Osteoblast (primary cell): Measurements from ENCODE around the gene GPR78. TPM values are rescaled to one million over a fixed set of nuclear protein-coding genes. Genes with fewer than 3 reads are reported as not detected.

Experiments
- DNase-seq: peaks from one replicate; pipeline ENCODE4 v3.0.0; 2011; ENCODE audit warnings: low spot score, mixed read lengths; ENCODE audit not compliant: insufficient read length; ENCODE audit errors: missing footprints
- H2AFZ ChIP-seq: 2 replicates; pipeline ENCODE4 v1.6.0; 2011; ENCODE audit warnings: mild to moderate bottlenecking, low read length
- H3K27ac ChIP-seq: 2 replicates; pipeline ENCODE4 v1.5.1; 2011; ENCODE audit warnings: mild to moderate bottlenecking, low read depth, low read length, moderate library complexity
- H3K27me3 ChIP-seq: 2 replicates; pipeline ENCODE4 v1.6.0; 2012; ENCODE audit warnings: mild to moderate bottlenecking, control low read depth, inconsistent platforms, low read length, moderate library complexity; ENCODE audit not compliant: insufficient read depth
- H3K36me3 ChIP-seq: 2 replicates; pipeline ENCODE4 v1.5.1; 2011; ENCODE audit warnings: mild to moderate bottlenecking, low read length, control low read depth, moderate library complexity; ENCODE audit not compliant: insufficient read depth
- H3K4me1 ChIP-seq: 2 replicates; pipeline ENCODE4 v1.5.1; 2011; ENCODE audit warnings: mild to moderate bottlenecking, low read length, control low read depth, moderate library complexity; ENCODE audit not compliant: insufficient read depth
- H3K4me2 ChIP-seq: 2 replicates; pipeline ENCODE4 v1.6.0; 2011; ENCODE audit warnings: mild to moderate bottlenecking, low read length; ENCODE audit not compliant: insufficient read depth
- H3K4me3 ChIP-seq: fragments of 200-600 bp; sonication (generic); 3 replicates; pipeline ENCODE4 v1.5.1; 2012; ENCODE audit warnings: mild to moderate bottlenecking, low read length, inconsistent platforms; ENCODE audit not compliant: insufficient read depth
- H3K79me2 ChIP-seq: 2 replicates; pipeline ENCODE4 v1.6.0; 2012; ENCODE audit warnings: mild to moderate bottlenecking, low read length, control low read depth, inconsistent platforms; ENCODE audit not compliant: insufficient read depth
- H3K9me3 ChIP-seq: 2 replicates; pipeline ENCODE4 v1.5.1; 2011; ENCODE audit warnings: low read depth, low read length, control low read depth
- H4K20me1 ChIP-seq: 2 replicates; pipeline ENCODE4 v1.6.0; 2012; ENCODE audit warnings: mild to moderate bottlenecking, low read length, control low read depth; ENCODE audit not compliant: insufficient read depth
- total RNA-seq: library from RNA; depleted of rRNA; stranded (reverse); fragments of >200 nt; gene quantifications from 2 replicates; pipeline ENCODE4 v1.2.3, GENCODE V29; 2012
- TF ChIP-seq, protein P1 (sequence below): IDR thresholded peaks from 2 replicates; pipeline ENCODE4 v1.5.1; 2011; ENCODE audit warnings: mild to moderate bottlenecking, low read depth, low read length, moderate library complexity; ENCODE audit errors: extremely low read depth

The GPR78 gene
- total RNA-seq, 1 donor = 1.8 TPM

- Histone ChIP-seq H3K9me3 (no peaks in the 10 kb centered on the region), H3K27me3 (no peaks in the 10 kb centered on the region), H3K79me2 (no peaks in the 10 kb centered on the region), H3K36me3 (no peaks in the 10 kb centered on the region), H3K4me3 (no peak overlapping the region), H3K4me1 (peaks cover 39% of the 10 kb centered on the region), H3K4me2 (no peak overlapping the region), H3K27ac (no peak overlapping the region), H4K20me1 (no peaks in the 10 kb centered on the region), H2AFZ (no peak overlapping the region)
- TF ChIP-seq, protein P1, sequence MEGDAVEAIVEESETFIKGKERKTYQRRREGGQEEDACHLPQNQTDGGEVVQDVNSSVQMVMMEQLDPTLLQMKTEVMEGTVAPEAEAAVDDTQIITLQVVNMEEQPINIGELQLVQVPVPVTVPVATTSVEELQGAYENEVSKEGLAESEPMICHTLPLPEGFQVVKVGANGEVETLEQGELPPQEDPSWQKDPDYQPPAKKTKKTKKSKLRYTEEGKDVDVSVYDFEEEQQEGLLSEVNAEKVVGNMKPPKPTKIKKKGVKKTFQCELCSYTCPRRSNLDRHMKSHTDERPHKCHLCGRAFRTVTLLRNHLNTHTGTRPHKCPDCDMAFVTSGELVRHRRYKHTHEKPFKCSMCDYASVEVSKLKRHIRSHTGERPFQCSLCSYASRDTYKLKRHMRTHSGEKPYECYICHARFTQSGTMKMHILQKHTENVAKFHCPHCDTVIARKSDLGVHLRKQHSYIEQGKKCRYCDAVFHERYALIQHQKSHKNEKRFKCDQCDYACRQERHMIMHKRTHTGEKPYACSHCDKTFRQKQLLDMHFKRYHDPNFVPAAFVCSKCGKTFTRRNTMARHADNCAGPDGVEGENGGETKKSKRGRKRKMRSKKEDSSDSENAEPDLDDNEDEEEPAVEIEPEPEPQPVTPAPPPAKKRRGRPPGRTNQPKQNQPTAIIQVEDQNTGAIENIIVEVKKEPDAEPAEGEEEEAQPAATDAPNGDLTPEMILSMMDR = no peak
- DNase-seq = peak; percentile 49
These were observed 39.2 kb upstream of the GPR78 start for GRCh38 chr4:8540991-8541390.

GRCh38 chr4:8541981-8542715 is 38.0 kb upstream of the GPR78 start:
- Histone ChIP-seq H3K4me3 (no peak overlapping the region), H3K4me1 (peaks cover 36% of the 10 kb centered on the region), H3K79me2 (no peaks in the 10 kb centered on the region), H3K9me3 (no peaks in the 10 kb centered on the region), H3K36me3 (no peaks in the 10 kb centered on the region), H3K4me2 (no peak overlapping the region), H4K20me1 (no peaks in the 10 kb centered on the region), H3K27ac (no peak overlapping the region), H2AFZ (no peak overlapping the region), H3K27me3 (no peaks in the 10 kb centered on the region)
- TF ChIP-seq, protein P1 = no peak
- DNase-seq = peak; percentile 77

GRCh38 chr4:8542776-8543525 is 37.2 kb upstream of the GPR78 start:
- Histone ChIP-seq H3K4me3 (no peak overlapping the region), H3K79me2 (no peaks in the 10 kb centered on the region), H3K27ac (no peak overlapping the region), H4K20me1 (no peaks in the 10 kb centered on the region), H3K27me3 (no peaks in the 10 kb centered on the region), H3K36me3 (no peaks in the 10 kb centered on the region), H3K4me1 (peaks cover 37% of the 10 kb centered on the region), H2AFZ (no peak overlapping the region), H3K9me3 (no peaks in the 10 kb centered on the region), H3K4me2 (no peak overlapping the region)
- TF ChIP-seq, protein P1 = no peak
- DNase-seq = peak; percentile 65

GRCh38 chr4:8543623-8544022 is 36.6 kb upstream of the GPR78 start:
- no peaks in the 10 kb centered on the region for H3K27me3 ChIP-seq
- DNase-seq = no peak
- no peaks in the 10 kb centered on the region for H3K9me3 ChIP-seq
- TF ChIP-seq, protein P1 = no peak
- no peaks in the 10 kb centered on the region for H4K20me1 ChIP-seq
- no peak overlapping the region for H3K4me2 ChIP-seq
- no peak overlapping the region for H2AFZ ChIP-seq
- H3K4me3 ChIP-seq = no peak overlapping the region
- H3K79me2 ChIP-seq = no peaks in the 10 kb centered on the region
- no peaks in the 10 kb centered on the region for H3K36me3 ChIP-seq
- peaks cover 33% of the 10 kb centered on the region for H3K4me1 ChIP-seq
- H3K27ac ChIP-seq = no peak overlapping the region
